NB4 (cell line): ENCODE results near the gene KLHL25.

Experiments
- DNase-seq: peaks from one replicate; pipeline ENCODE4 v3.0.0; 2010; ENCODE audit warnings: low read depth
- H3K4me3 ChIP-seq: one replicate; pipeline ENCODE4 v1.5.1; 2011; ENCODE audit warnings: mild to moderate bottlenecking, low read depth, low read length, moderate library complexity
- CTCF ChIP-seq: IDR thresholded peaks from one replicate; pipeline ENCODE4 v1.5.1; 2012; ENCODE audit warnings: low read depth, low read length
- MYC ChIP-seq: IDR thresholded peaks from 2 replicates; pipeline ENCODE4 v1.6.1; 2011; ENCODE audit warnings: low read depth, low read length
- POLR2A ChIP-seq: IDR thresholded peaks from 2 replicates; pipeline ENCODE4 v1.6.1; 2011; ENCODE audit warnings: mild to moderate bottlenecking; ENCODE audit not compliant: insufficient read length; ENCODE audit errors: extremely low read depth
- TF ChIP-seq, protein P1 (sequence below): IDR thresholded peaks from 2 replicates; pipeline ENCODE4 v1.6.1; 2011; ENCODE audit warnings: low read depth, low read length

The KLHL25 gene

GRCh38 chr15:85762756-85763127 is 32.0 kb downstream of the KLHL25 start:
- DNase-seq: no peak
- TF ChIP-seq CTCF (no peak), MYC (no peak), POLR2A (no peak)
- TF ChIP-seq, protein P1, sequence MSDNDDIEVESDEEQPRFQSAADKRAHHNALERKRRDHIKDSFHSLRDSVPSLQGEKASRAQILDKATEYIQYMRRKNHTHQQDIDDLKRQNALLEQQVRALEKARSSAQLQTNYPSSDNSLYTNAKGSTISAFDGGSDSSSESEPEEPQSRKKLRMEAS: no peak
- H3K4me3 ChIP-seq: no peak overlapping the region

DNA sequence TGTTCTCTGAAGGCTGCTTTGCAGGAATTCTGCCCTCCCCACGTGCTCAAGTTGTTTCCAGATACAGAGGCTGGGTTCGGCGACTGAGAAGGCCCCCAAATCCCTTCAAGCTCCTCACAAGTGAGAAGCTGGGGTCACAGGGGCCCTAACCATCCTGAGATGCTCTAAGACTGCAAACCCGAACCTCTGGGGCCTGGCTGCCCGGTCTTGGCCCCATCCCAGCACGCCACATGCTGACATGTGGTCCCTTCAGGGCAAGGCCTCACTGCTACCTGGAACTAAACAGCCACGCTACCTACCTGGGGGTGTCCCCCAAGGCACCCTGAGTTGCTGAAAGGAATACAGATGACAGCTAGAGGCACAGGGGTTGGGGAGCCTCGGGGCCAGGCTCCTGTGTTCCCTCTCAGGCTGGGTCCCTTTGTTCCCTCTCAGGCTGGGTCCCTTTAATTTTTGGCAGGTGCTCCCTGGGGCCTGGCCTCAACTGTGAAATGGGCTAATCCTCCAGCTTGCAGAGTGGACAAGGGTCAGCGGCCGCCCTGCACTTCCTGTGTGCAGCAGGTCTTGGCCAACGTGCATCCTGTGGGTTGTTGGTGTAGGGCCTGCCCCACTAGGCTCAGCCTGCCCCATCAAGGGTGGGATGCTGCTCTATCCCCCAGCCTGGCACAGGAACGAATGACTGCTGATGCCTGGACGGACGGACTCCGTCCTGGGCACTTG is 32.5 kb downstream of the KLHL25 start:
- TF ChIP-seq, protein P1: no peak
- no peak for TF ChIP-seq CTCF
- TF ChIP-seq MYC: no peak
- no peak for TF ChIP-seq POLR2A
- DNase-seq: no peak
- no peak overlapping the region for H3K4me3 ChIP-seq

DNA sequence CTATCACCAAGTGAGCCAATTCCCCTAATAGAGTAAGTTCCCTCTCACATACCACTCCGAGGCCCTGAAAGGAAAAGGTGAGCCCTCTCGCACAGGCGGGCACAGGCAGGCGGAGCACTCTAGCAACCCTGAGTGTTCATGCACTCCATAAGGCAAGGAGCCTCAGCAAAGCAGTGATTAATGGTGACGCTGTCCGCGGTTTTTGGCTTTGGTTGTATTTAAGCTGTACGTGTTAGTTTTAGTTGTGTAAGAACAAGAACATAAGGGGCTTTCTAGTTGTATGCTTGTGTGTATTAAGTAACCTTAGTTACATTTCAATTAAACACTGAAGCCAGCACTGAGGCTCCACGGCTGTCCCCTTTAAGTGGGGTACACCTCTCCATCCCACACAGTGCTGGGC is 33.1 kb downstream of the KLHL25 start:
- TF ChIP-seq, protein P1: no peak
- TF ChIP-seq POLR2A (no peak), CTCF (no peak), MYC (no peak)
- no peak overlapping the region for H3K4me3 ChIP-seq
- DNase-seq: no peak

GRCh38 chr15:85760531-85761371 is 34.0 kb downstream of the KLHL25 start:
- no peak for DNase-seq
- no peak for TF ChIP-seq MYC
- TF ChIP-seq POLR2A: no peak
- TF ChIP-seq, protein P1: no peak
- TF ChIP-seq CTCF: no peak
- no peak overlapping the region for H3K4me3 ChIP-seq

- no peak for TF ChIP-seq POLR2A
- no peak for TF ChIP-seq CTCF
- TF ChIP-seq, protein P1: no peak
- TF ChIP-seq MYC: no peak
- DNase-seq: no peak
- no peak overlapping the region for H3K4me3 ChIP-seq
These were observed 34.7 kb downstream of the KLHL25 start for GRCh38 chr15:85760049-85760448.
